ENCODE data around the gene CREB3L1. TPM values are rescaled to one million over a fixed set of nuclear protein-coding genes. Genes with fewer than 3 reads are reported as not detected.
A peak's percentile ranks its signal among the peaks of the same experiment; 100 is the strongest.

CREB3L1 gene
- total and polyA plus RNA-seq, 2 experiments from 2014 or later: 22.9 to 275 TPM

DNA sequence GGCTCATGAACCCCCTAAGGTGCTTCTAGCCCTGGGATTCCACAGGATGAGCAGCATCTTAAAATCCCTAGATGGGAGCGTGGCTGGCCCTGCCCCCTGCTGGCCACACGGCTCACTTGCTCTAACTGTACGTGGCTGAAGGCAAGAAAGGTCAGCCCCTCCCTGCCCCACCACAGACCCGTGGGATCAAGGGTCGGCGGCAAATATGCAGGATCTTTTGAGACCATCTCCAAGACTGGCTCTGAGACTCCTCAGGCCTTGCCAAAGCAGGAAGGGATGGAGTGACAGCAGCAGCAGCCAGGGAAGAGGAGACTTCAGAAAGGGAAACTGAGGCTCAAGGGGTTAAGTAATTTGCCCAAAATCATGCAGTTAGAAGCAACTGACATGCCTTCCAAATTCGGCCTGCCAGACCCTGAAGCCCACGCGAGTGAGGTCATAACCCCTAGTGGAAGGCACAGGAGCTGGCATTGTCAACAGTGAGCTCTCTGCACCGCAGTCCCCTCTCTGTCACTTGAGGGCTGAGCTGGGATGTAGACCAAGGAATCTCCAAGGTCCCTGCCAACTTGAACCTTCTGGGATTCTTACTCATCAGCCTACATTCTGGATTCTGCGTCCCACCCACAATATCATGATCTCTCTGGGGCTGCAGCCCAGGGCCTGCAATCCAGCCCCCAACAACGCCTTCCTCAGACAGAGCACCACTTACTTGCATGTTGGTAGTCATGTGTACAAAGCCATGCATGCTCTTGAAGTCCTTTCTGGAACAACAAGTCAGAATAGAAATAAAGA lies 31.4 kb downstream of the CREB3L1 start:
- no peak overlapping the region for H3K4me2 ChIP-seq
- no peaks in the 10 kb centered on the region for H3K4me1 ChIP-seq (ENCODE audit: insufficient read depth)
- no peaks in the 10 kb centered on the region for H3K9me2 ChIP-seq (replicated peaks; ENCODE audit: insufficient read depth)
- WGBS (ENCODE audit: low lambda C conversion rate, missing lambda C conversion rate): 38% methylated on average over 12 of the region's 12 CpGs
- H3K27ac ChIP-seq: no peak overlapping the region
- peaks cover 3% of the 10 kb centered on the region for H4K20me1 ChIP-seq (ENCODE audit: insufficient read depth, poor library complexity, severe bottlenecking)
- no peaks in the 10 kb centered on the region for H3K27me3 ChIP-seq
- H2AFZ ChIP-seq: no peak overlapping the region
- DNase-seq (ENCODE audit: low spot score): peak; percentile 80
- no peaks in the 10 kb centered on the region for H3K9me3 ChIP-seq (ENCODE audit: low read depth)
- no peaks in the 10 kb centered on the region for H3K36me3 ChIP-seq (replicated peaks; ENCODE audit: insufficient read depth, low read depth)
- peaks cover 9% of the 10 kb centered on the region for H3K79me2 ChIP-seq
- TF ChIP-seq, protein P1, sequence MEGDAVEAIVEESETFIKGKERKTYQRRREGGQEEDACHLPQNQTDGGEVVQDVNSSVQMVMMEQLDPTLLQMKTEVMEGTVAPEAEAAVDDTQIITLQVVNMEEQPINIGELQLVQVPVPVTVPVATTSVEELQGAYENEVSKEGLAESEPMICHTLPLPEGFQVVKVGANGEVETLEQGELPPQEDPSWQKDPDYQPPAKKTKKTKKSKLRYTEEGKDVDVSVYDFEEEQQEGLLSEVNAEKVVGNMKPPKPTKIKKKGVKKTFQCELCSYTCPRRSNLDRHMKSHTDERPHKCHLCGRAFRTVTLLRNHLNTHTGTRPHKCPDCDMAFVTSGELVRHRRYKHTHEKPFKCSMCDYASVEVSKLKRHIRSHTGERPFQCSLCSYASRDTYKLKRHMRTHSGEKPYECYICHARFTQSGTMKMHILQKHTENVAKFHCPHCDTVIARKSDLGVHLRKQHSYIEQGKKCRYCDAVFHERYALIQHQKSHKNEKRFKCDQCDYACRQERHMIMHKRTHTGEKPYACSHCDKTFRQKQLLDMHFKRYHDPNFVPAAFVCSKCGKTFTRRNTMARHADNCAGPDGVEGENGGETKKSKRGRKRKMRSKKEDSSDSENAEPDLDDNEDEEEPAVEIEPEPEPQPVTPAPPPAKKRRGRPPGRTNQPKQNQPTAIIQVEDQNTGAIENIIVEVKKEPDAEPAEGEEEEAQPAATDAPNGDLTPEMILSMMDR (IDR thresholded peaks at IDR 0.05; ENCODE audit: poor library complexity): peak; percentile 79
- TF ChIP-seq EZH2 (IDR thresholded peaks at IDR 0.05; ENCODE audit: borderline replicate concordance): no peak
- no peak overlapping the region for H3K4me3 ChIP-seq

DNA sequence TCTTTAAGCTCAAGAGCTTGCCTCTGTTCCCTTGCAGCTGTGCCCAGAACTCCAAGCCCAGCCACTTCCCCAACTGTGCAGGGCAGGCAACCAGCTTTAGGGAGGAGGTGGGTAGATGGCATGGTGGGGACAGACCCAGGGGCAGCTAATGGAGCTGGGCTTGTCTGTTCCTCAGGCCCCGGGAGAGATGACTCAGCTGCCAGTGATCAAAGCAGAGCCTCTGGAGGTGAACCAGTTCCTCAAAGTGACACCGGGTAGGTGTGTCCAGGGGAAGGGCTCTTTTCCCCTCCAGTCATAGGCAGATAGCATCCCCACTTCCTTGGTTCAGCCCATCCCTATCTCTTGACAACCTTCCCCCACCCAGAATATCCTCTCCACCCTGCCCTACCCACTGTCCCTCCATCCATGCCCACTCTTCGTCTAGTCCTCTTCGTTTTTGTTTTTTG lies 32.4 kb downstream of the CREB3L1 start:
- H3K4me1 ChIP-seq (ENCODE audit: insufficient read depth): no peaks in the 10 kb centered on the region
- H3K9me2 ChIP-seq (replicated peaks; ENCODE audit: insufficient read depth): no peaks in the 10 kb centered on the region
- H3K36me3 ChIP-seq (replicated peaks; ENCODE audit: insufficient read depth, low read depth): no peaks in the 10 kb centered on the region
- H3K4me3 ChIP-seq: no peak overlapping the region
- H4K20me1 ChIP-seq (ENCODE audit: insufficient read depth, poor library complexity, severe bottlenecking): peaks cover 3% of the 10 kb centered on the region
- no peaks in the 10 kb centered on the region for H3K9me3 ChIP-seq (ENCODE audit: low read depth)
- no peaks in the 10 kb centered on the region for H3K27me3 ChIP-seq
- no peak overlapping the region for H3K4me2 ChIP-seq
- no peak overlapping the region for H2AFZ ChIP-seq
- H3K27ac ChIP-seq: no peak overlapping the region
- 65% methylated on average over 4 of the region's 4 CpGs for WGBS (ENCODE audit: low lambda C conversion rate, missing lambda C conversion rate)
- H3K79me2 ChIP-seq: peaks cover 7% of the 10 kb centered on the region
- no peak for DNase-seq (ENCODE audit: low spot score)
- TF ChIP-seq, protein P1 (IDR thresholded peaks at IDR 0.05; ENCODE audit: poor library complexity): no peak
- TF ChIP-seq EZH2phosphoT487 (IDR thresholded peaks at IDR 0.05; ENCODE audit: low read depth, severe bottlenecking, unreplicated experiment) (no peak), EZH2 (IDR thresholded peaks at IDR 0.05; ENCODE audit: borderline replicate concordance) (no peak)

DNA sequence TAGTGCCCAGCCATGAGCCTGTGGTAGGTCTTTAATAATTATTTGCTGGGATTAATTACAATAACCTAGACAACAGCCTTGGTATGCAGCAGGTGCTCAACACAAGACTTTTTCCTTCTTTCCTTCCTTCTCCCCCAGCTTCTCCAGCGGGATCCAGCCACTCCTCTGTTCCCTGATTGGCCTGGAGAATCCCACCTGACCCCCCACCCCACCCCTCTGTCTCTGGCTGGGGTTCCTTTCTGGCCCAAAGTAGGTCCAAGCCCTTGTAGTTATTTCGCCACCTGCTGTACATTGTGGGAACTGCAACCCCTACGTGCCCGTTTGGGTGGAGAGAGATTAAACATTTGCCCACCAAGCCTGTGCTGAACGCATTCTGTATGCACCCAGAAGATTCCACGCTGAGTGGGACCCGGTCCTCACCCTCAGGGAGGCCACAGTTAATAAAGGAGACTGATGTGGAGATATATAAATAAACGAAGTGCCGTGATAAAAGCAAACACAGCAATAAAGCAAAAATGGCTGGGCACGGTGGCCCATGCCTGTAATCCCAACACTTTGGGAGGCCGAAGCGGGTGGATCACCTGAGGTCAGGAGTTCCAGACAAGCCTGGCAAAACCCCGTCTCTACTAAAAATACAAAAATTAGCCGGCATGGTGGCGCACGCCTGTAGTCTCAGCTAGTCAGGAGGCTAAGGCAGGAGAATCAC lies 37.7 kb downstream of the CREB3L1 start:
- Histone ChIP-seq H3K27ac (no peak overlapping the region), H4K20me1 (ENCODE audit: insufficient read depth, poor library complexity, severe bottlenecking) (no peaks in the 10 kb centered on the region), H3K4me1 (ENCODE audit: insufficient read depth) (no peaks in the 10 kb centered on the region), H3K4me2 (no peak overlapping the region), H3K9me2 (replicated peaks; ENCODE audit: insufficient read depth) (no peaks in the 10 kb centered on the region), H3K9me3 (ENCODE audit: low read depth) (no peaks in the 10 kb centered on the region), H3K79me2 (no peaks in the 10 kb centered on the region), H3K27me3 (no peaks in the 10 kb centered on the region), H3K4me3 (no peak overlapping the region), H3K36me3 (replicated peaks; ENCODE audit: insufficient read depth, low read depth) (no peaks in the 10 kb centered on the region), H2AFZ (no peak overlapping the region)
- peak; percentile 81 for DNase-seq (ENCODE audit: low spot score)
- TF ChIP-seq, protein P1 (IDR thresholded peaks at IDR 0.05; ENCODE audit: poor library complexity): peak; percentile 72
- TF ChIP-seq EZH2phosphoT487 (IDR thresholded peaks at IDR 0.05; ENCODE audit: low read depth, severe bottlenecking, unreplicated experiment) (no peak), EZH2 (IDR thresholded peaks at IDR 0.05; ENCODE audit: borderline replicate concordance) (no peak)
- WGBS (ENCODE audit: low lambda C conversion rate, missing lambda C conversion rate): 64% methylated on average over 16 of the region's 16 CpGs
